GM19397 (cell line): ENCODE data around the gene ERMAP.
"Not testable (repeated sequence)": the region's sequence is repeated elsewhere in the genome, so short reads cannot be mapped to it uniquely, and the experiment has no call there.

Experiments
- ATAC-seq: cut with Tn5 transposase; IDR thresholded peaks from one replicate; pipeline ENCODE4 v1.9.1; 2021; ENCODE audit warnings: mild to moderate bottlenecking, moderate library complexity; ENCODE audit not compliant: unreplicated experiment

ERMAP gene

DNA sequence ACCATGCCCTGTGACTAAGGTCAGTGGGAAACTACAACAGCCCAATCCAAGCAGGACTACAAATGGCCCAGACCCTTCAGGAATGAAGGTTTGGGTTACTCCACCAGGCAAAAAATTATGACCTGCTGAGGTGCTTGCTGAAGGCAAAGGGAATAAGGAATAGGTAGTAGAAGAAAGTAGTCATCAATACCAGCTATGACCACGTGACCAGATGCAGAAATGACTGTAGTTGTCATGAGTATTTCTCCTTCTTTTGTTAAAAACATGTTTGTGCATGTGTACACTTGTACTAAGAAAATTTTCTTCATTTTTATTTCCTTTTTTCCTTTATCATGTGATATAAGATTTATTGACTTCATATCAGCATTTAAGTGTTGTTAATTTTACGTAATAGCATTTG lies 52.3 kb downstream of the ERMAP start:
- ATAC-seq: not testable (repeated sequence)

DNA sequence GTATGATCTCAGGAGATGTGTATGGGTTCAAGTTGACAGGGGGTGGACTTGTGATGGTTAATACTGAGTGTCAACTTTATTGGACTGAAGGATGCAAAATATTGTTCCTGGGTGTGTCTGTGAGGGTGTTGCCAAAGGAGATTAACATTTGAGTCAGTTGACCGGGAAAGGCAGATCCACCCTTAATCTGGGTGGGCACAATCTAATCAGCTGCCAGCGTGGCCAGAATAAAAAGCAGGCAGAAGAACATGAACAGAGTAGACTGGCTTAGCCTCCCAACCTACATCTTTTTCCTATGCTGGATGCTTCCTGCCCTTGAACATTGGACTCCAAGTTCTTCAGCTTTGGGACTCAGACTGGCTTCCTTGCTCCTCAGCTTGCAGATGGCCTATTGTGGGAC lies 52.8 kb downstream of the ERMAP start:
- not testable (repeated sequence) for ATAC-seq

DNA sequence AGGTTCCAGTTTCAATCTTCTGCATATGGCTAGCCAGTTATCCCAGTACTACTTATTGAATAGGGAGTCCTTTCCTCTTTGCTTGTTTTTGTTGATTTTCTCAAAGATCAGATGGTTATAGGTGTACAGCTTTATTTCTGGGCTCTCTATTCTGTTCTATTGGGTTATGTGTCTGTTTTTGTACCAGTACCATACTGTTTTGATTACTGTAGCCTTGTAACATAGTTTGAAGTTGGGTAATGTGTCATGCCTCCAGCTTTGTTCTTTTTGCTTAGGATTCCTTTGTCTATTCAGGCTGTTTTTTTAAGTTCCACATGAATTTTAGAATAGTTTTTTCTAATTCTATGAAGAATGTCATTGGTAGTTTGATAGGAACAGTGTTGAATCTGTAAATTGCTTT lies 56.2 kb downstream of the ERMAP start:
- not testable (repeated sequence) for ATAC-seq

DNA sequence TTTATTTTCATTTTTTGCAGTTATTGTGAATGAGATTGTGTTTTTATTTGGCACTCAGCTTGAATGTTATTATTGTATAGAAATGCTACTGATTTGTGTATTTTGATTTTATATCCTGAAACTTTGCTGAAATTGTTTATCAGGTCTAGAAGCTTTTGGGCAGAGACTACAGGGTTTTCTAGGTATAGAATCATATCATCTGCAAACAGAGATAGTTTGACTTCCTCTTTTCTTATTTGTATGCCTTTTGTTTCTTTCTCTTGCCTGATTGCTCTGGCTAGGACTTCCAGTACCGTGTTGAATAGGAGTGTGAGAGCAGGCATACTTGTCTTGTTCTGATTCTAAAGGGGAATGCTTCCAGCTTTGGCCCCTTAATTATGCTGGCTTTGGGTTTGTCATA lies 56.7 kb downstream of the ERMAP start:
- ATAC-seq: no peak

DNA sequence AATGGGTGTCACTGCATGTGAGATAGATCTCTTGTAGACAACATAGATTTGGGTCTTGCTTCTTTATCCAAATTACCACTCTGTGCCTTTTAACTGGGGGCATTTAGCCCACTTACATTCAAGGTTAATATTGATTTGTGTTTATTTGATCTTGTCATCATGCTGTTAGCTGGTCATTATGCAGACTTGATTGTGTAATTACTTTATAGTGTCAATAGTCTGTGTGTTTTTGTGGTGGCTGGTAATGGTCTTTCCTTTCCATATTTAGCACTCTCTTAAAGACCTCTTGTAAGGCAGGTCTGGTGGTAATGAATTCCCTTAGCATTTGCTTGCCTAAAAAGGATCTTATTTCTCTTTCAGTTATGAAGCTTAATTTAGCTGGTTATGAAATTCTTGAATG lies 59.1 kb downstream of the ERMAP start:
- no peak for ATAC-seq

DNA sequence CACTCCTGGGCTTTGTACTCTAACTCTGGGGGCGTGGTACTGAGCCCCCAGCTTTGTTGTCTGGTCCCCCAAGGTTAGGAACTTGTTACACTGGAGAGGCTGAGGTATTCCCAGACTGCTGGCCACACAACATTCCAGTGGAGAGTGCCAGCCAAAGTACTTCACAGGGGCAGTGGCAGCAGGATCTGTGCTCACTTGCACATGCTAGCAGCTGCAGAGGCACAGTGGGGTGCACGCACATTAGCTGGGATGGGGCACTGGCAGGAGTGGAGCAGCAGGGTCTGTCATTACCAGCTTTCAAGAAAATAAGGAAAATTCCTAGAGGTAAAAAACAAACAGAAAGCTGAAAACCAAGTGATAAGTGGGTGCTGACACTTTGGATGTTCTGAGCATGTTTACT lies 60.5 kb downstream of the ERMAP start:
- ATAC-seq: no peak

DNA sequence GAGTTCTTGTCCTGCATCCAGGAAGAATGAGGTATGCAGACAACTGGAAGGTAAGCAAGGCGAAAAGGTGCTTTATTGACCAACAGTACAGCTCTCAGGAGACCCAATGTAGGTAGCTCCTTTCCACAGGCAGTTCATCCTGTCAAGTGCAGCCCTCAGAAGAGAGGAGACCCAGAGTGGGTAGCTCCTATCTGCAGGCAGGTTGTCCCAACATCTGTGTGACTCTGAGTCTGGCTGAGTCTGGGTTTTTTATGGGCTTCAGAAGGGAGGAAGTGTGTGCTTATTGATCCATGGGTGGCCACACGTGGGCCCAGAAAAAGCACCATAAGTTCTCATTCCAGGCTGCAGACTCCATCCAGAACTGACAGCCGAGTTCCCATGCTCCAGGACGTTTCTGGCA lies 63.5 kb downstream of the ERMAP start:
- no peak for ATAC-seq

DNA sequence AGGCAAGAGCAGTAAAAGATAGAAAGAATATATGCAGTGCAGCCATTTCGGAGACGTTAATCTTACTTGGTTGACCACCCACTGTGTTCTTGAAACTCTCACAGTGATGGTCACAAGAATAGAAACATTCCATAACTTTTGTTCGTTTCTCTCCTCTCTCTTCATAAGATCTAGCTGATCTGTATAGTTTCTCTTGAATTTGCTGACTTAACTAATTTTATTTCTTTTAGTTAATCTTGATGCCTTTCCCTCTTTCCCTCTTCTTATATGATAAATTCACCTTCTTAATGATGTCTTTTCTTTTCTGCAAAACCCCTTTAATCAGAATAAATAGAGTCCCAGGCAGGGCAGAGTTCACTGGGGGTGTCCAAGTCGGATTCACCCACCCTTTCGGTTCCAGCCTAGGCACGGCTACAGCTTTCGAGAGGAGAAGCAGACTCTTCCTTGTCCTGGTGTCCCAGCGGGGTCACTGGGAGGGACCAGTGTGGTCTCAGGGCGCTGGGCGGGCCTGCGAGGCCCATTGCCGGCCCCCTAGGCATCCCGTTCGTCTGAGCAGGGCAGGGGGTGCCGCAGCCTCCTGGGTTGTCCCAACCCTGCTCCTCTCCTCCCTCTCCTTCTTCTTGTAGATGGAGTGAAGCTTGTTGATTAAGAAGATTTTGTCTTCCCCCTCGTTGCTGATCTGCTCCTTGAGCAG lies 69.3 kb downstream of the ERMAP start:
- ATAC-seq: no peak

DNA sequence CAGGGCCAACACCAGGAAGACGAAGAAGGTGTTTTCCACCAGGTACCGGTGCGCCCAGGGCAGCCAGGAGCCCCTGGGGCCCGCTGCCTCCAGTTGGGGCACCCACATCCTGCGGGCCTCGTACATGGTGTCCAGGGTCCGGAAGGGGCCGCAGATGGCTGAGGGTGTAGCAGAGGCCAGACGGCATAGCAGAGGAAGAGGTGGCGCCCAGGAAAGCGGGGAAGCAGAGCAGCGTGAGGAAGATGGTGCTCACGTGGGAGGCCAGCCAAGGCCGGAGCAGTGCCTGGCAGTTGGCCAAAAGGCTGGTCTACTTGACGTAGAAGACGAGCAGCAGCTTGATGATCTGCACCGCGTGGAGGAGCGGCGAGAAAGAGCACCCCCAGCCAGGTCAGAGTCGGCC lies 69.9 kb downstream of the ERMAP start:
- ATAC-seq: no peak

DNA sequence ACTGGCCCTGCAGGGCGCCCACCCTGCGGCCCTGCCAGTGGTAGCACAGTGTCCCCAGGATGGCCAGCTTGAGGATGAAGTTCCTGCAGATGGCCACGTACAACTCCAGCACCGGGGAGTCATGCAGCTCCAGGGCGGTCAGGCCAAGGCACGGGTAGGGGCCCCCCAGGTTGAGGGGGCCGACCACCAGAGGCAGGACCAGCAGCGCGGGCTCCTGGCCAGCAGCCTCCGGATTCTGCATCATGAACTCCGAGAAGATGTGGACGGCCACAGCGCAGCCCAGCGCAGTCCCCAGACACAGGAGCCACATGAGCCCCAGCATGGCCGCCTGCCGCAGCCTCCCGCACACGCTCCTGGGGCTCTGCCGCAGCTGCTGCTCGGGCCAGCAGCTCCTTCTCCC lies 70.4 kb downstream of the ERMAP start:
- no peak for ATAC-seq

DNA sequence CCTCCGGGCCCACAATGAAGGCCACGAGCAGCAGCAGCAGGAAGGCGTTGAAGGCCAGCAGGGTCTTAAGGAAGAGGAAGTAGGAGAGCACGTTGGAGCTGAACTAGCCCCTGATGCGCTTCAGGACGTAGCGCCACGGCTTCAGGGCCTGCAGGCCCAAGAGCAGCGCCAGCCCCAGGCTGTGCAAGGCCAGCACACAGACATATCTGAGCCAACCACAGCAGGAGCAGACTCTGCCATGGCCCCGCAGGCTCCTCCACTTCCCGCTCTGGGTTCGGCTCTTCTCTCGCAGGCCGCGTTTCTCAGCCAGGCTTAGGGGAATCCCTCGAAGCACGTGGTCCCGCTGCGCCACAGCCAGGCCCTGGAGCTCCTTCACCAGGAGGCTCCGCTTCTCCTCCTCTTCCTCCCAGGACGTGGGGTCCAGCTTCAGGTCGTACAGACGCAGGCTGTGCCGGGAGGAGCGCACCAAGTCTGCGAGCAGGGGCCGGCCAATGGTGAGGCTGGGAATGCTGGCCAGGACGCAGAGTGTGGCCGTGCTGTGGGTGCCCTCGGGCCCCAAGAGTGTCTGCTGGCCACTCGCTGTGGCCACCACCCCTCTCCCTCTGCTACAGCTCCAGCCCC lies 71.2 kb downstream of the ERMAP start:
- no peak for ATAC-seq

DNA sequence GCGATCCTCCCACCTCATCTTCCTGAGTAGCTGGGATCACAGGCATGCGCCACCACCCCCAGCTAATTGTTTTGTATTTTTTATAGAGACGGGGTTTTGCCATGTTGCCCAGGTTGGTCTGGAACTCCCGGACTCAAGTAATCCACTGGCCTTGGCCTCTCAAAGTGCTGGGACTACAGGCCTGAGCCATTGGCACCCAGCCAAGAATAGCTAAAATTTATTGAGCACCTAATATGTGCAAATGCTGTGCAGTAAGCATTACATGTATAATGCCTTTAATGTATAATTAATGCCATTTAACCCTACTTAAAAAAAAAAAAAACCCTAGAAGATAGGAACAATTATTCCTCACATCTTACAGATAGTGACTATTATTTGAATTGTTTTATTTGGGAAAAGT lies 72.3 kb downstream of the ERMAP start:
- ATAC-seq: no peak

DNA sequence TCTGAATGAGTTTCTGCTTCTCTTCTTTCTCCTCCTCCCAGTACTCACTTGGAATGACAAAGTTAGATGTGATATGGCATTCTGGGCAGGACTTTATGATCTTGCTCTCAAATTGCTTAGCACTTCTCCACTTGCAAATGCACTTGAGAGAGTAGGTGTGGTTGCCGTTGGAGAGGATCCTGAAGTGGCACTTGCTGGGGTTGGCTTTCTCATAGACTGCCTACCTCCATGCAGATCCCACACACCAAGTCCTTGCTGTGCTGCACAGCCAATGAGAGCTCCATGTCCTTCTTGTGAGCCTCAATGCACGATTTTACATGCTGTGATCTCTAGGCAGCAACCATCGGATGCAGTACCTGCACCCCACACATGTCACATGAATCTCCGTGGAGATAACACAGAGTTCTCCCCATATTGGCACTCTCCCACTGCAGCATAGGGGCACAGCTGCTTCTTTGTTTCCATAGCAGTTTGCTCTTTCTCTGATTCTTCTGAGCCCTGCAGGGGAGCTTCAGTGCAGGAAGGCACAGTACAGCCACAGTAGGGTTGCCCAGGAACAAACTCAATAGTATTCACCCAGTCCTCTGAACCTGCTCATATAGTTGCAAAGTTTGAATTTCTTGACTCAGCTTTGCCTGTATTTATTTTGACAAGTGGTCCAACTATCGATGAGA lies 74.7 kb downstream of the ERMAP start:
- ATAC-seq: no peak
